ENCODE data around the gene ABCB11.

ABCB11 gene

GRCh38 chr2:168928113-168928831, 102.9 kb downstream of the ABCB11 start:
- DNase-seq (ENCODE audit: low read depth) = no peak

DNA sequence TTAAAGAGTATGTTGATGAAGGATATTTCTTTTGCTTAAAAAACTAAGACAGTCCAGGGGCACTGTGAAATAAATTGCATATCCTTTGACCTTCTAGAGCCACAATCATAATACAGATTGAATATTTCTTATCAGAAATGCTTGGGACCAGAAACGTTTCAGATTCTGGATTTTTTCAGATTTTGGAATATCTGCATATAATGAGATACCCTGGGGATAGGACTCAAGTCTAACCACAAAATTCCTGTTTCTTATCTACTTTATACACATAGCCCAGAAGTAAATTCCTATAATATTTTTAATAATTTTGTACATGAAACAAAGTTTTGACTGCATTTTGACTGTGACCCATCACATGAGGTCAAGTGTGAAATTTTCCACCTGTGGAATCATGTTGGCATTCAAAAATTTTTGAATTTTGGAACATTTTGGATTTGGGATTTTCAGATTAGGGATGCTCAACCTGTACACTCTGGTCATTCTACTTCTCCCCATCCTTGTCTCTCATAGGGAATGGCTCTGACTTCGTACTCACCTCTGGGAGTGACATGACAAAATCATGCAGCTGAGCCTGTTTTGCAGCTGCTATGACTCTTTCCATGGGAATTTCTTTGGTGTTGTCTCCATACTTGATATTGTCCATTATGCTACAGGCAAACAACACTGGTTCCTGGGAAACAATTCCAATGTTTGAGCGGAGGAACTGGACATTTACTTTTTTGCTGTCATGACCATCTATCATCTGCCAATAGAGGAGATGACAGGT, 104.3 kb downstream of the ABCB11 start:
- DNase-seq (ENCODE audit: low read depth) = no peak

DNA sequence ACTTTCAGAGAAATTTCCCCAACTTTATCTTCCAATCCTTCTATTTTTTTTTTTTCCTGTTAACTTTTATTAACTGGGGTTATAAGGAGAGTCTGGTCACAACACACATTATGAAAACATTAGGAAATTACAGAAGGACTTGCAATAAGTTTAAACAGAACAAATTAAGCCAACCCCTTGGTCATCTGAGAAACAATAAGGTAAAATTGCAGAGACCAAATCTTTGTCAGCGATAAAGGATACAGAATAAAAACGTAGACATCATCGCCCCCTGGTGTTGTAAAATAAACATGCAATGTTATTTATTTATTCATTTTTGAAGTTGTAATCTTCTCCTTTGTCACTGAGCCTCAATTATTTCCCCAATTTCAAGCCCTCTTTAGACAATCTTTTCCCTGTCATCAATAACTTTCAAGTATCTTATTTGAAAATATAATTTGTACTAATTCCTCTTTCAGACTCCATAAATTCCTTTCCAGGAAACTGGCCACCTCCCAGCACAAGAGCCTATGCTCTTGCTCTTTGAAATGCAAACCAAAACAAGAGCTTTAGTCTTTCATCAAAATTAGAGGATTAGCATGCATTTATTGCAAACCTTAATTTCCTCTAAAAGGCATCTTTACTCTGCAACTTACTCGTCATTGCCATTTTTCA, 110.5 kb downstream of the ABCB11 start:
- DNase-seq (ENCODE audit: low read depth) = no peak

DNA sequence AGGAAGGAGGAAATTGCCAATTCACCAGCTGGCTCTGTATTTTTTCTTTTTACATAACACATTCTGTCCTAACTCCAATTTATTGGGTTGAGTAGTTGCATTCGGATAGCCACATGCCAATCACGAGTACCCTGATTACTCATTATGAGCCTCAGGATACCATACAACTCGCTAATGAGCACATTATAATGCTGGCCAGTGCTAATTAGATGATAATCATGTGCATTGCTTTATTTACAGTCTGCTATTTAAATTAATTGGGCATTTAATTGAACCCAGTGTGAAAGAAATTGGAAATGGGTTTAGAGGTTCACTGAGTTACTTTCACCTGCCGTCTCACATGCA, 114.8 kb downstream of the ABCB11 start:
- no peak for DNase-seq (ENCODE audit: low read depth)

DNA sequence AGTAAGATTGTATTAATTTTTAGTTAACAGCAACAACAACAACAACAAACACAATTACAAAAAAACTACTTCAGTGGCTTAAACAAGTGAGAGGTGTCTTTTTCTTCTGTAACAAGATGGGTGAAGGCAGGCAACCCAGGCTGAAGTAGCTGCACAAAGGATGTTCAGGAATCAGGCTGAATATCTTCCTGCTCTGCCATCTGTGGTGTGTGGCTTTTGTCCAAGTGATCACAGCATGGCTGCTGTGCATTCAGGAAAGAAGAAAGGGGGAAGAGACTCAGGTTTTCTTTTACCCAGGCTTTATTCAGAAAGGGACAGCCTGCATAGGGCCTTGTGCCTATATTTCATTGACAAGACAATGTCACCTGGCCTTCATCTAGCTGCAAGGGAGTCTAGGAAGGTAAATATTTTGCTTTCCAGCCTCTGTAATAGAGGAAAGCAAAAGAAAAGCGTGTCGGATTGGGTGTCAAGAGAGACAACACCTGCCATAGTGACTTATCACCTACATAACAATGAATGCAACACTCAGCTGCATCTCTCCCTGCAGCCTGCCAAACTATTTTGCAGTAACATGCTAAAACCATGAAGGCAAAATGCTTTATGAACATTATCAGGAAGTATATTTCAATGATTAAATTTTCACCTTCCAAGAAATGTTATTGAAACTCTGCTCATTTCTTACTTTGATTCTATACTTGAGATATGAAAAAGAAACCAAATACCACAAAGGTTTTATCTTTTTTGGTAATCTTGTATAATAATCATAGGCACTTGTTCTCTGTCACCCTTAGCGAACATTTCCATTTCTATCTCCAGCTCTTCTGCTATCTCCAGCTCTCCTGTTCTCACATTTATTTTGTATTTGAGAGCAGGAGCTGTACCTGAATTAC, 115.4 kb downstream of the ABCB11 start:
- DNase-seq (ENCODE audit: low read depth) = no peak

GRCh38 chr2:168913495-168913894, 117.6 kb downstream of the ABCB11 start:
- DNase-seq (ENCODE audit: low read depth) = no peak

- no peak for DNase-seq (ENCODE audit: low read depth)
Measured at GRCh38 chr2:168912901-168913369, 118.2 kb downstream of the ABCB11 start.

DNA sequence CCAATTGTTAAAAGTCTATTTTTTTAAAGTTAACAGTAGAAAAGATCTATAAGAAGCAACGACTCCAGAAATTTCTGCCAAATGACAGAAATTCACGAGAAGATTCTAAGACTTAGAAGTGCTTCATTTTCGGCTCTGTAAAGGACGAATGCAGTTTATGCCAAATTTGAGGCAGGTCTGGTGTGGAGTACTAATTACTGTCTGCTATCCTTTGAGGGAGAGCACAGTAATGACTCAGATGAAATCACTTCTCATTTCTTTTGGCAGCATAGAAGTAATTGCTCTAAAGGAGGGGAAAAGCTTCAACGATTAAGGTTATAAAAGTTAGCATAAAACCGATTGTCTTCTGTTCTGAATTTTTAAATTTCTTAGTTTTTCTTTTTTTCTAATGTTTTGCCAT, 118.7 kb downstream of the ABCB11 start:
- DNase-seq (ENCODE audit: low read depth) = no peak

GRCh38 chr2:168910330-168910729, 120.8 kb downstream of the ABCB11 start:
- no peak for DNase-seq (ENCODE audit: low read depth)

DNA sequence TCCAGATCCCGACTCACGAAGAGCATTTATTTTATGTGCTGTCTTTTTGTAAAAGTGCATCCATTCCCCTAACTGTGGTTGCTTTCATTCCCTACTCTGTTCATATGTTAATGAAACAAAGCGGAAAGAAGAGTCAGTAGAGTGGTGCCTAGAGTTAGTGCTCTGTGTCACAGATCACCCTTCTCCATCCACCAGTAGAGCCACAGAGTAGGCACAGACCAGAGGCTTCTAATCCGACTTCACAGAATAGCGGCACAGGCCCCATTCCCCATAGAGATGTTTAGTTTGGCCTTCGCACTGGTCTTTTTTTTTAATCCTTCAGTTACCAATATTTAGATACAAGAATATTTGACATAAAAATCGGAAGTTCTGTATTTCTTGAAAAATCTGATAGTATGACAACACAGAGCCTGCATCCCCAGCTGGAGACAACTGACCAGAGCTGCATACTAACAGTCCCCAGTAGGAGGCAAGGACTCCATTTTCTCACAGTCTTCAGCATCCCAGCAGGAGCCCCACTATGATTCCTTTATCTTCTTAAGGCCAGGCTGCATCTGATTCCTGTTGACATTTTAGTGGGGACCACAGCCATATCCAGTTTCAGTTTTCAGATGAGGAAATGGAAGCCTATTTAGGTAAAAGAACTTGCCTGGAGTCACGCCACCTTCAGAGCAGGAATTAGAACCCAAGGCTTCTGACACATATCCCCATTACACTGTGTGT, 123.0 kb downstream of the ABCB11 start:
- DNase-seq (ENCODE audit: low read depth) = no peak

- no peak for DNase-seq (ENCODE audit: low read depth)
Measured at GRCh38 chr2:168904358-168904757, 126.8 kb downstream of the ABCB11 start.

DNA sequence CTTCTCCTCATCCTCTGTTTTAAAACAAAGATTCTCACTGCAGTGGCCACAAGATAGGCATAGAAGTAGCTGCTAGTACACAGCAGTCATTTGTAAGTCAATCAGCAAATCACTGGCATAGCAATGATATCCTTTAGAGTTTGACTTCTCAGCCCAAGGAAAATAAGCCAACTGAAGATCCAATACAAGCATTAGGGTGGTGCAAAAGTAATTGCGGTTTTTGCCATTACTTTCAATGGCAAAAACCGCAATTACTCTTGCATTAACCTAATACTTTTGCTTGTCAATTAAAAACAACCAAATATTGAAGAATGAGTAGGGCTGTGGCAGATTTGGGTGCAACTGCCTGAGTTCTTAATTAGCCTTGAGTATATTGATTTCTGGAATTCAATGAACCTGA, 127.2 kb downstream of the ABCB11 start:
- DNase-seq (ENCODE audit: low read depth) = no peak

DNA sequence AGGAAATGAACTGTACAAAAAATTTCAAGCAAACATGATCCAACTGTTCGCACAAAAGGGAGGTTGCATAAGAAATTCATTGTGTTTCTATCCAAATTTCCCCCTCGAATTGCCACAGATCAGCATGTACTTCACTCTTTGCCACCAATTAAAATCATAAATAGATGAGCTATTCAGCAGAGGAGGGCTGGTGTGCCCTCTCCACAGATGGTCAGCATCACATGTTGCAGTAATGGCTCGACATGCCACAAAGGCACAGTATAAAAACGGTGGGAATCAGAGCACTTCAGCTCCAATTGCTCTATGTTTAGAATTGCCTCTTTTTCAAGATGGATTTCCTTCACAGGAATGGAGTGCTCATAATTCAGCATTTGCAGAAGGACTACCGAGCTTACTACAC, 130.1 kb downstream of the ABCB11 start, which contains the start of gene G6PC2:
Gene G6PC2 (plus strand): TSS at position 289 of the 400 bp plus-strand sequence. CDS start 41 bp downstream, at position 330.
- DNase-seq (ENCODE audit: low read depth) = no peak

DNA sequence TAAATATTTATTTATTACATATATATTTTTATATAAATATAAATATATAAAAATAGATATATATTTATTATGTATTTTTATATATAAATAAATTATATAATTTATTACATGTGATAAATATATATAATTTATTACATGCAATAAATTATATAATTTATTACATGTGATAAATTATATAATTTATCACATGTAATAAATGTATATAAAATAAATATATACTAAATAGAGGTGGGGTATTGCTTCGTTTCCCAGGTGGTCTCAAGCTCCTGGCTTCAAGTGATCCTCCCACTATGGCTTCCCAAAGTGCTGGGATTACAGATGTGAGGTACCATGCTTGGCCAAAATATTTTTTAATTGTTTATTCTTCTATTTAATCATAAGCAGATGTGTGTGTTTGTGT, 133.7 kb downstream of the ABCB11 start:
- no peak for DNase-seq (ENCODE audit: low read depth)

DNA sequence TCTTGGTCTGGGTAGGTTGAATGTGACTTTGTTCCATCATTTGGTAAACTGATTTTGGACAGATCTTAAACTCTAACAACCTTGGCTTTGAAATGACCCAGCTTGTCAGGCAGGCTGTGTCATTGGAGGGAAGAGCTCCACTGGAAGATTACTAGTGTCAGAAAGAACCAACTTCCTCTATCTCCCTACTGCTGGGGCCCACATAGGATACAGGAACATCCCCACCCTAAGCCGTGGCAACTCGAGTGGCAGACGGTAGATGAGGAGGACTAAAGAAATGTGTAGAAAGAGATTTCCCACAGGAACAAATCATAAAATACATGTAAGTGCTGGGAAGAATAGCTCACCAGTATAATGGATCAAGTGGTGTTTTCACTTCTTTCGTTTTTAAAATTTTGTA, 134.3 kb downstream of the ABCB11 start:
- no peak for DNase-seq (ENCODE audit: low read depth)

GRCh38 chr2:168895771-168896170, 135.4 kb downstream of the ABCB11 start:
- no peak for DNase-seq (ENCODE audit: low read depth)

DNA sequence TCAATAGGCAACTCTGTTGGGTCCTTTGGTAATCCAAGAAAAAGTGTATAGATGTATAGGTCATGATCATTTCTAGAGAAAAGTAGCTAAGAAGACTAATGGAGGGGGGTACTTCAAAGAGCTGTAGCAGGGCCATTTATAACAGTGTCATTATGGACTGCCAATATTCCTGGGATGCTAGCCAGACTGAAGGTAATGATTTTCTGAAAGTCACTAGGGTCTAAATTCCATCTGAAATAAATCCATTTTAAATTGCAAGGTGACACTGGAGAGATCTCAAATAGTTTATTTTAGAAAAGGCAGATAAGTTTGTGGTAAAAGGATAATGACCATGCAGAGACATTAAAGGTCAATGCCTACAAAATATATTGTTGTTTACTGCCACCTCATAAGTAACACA, 136.4 kb downstream of the ABCB11 start:
- no peak for DNase-seq (ENCODE audit: low read depth)

DNA sequence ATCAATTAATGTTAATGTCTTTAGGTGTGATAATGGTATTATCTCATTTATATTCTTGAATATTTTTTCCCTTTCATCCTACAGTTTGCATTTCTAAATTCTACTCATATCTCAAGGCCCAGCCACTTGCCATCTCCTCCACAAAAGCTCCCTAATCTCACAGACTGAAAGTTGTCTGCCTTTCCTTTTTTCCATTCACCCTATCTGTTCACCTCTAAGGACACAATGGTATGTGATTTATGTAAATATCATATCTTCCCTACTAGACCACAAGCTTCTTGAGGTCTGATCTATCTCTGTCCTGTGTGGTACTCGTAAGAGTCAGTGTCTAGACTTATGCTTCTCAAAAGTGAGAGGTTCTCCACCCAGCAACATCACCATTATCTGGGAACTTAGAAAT, 137.0 kb downstream of the ABCB11 start:
- DNase-seq (ENCODE audit: low read depth) = no peak

GRCh38 chr2:168892327-168892726, 138.8 kb downstream of the ABCB11 start:
- no peak for DNase-seq (ENCODE audit: low read depth)

DNA sequence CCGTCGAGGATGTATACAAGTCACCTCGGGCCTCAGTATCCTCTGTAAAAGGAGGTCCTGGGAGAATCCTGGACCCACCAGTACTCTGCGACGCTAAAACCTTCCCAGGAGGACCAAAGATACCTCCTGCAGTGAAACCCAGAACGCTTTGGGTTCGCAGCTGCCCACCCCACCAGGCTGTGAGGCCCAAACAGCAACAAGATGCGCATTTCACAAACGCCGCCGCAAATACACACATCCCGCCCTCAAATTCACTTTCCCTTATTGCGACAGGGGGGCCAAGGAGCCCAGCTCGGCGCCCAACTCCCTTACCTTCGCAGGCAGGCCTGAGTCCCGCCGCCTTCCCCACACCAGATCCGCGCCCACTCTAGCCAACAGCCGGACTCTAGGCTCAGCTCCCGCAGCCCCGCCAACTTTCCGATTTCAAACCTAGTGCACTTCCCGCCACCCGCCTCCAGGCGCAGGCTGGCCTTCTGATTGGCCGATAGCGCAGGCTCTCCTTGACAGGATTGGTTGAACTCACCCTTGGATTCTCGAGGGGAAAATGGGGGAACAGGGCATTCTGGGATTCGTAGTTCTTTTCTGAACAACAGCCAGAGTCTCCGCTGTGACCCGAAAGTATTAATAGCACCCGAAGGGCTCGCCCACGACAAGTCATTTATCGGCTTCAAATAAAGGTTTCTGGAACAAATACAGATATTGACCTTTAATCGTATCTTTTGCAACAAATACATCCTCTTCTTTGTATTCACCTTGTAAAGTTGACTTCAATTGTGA, 140.9 kb downstream of the ABCB11 start, which contains the start of gene SPC25:
Gene SPC25 (minus strand): TSS at position 425 of the 777 bp plus-strand sequence. CDS start 911 bp downstream, outside the sequence.
- peak; percentile 75 for DNase-seq (ENCODE audit: low read depth)
